GM12875 (cell line): ENCODE measurements around the gene PRKCI.

Source experiments
- H3K4me3 ChIP-seq: one replicate; pipeline ENCODE4 v1.5.1; 2011; ENCODE audit warnings: low read depth, low read length, control low read depth
- CTCF ChIP-seq: IDR thresholded peaks from 2 replicates; pipeline ENCODE4 v1.5.1; 2011; ENCODE audit warnings: low read depth, mild to moderate bottlenecking, control low read depth, inconsistent platforms, low read length, moderate library complexity, borderline replicate concordance; ENCODE audit not compliant: insufficient read depth

The PRKCI gene

GRCh38 chr3:170301405-170301804 is 79.2 kb downstream of the PRKCI start:
- no peak overlapping the region for H3K4me3 ChIP-seq
- no peak for TF ChIP-seq CTCF

- no peak overlapping the region for H3K4me3 ChIP-seq
- no peak for TF ChIP-seq CTCF
These were observed 79.8 kb downstream of the PRKCI start for GRCh38 chr3:170302008-170302407.

- H3K4me3 ChIP-seq = no peak overlapping the region
- no peak for TF ChIP-seq CTCF
These were observed 83.8 kb downstream of the PRKCI start for GRCh38 chr3:170306015-170306414.

GRCh38 chr3:170307671-170308405 is 85.6 kb downstream of the PRKCI start:
- no peak for TF ChIP-seq CTCF
- no peak overlapping the region for H3K4me3 ChIP-seq

- TF ChIP-seq CTCF = no peak
- no peak overlapping the region for H3K4me3 ChIP-seq
These were observed 86.8 kb downstream of the PRKCI start for GRCh38 chr3:170309046-170309445.

- no peak for TF ChIP-seq CTCF
- no peak overlapping the region for H3K4me3 ChIP-seq
These were observed 95.7 kb downstream of the PRKCI start for GRCh38 chr3:170317954-170318353.

- no peak overlapping the region for H3K4me3 ChIP-seq
- TF ChIP-seq CTCF = no peak
These were observed 98.4 kb downstream of the PRKCI start for GRCh38 chr3:170320461-170321121.
